ENCODE measurements around the gene MICALL2.

MICALL2 gene

GRCh38 chr7:1468203-1468602, 8.9 kb upstream of the MICALL2 start:
- no peaks in the 10 kb centered on the region for H3F3A ChIP-seq (ENCODE audit: control insufficient read depth, insufficient read depth)
- peaks cover 29% of the 10 kb centered on the region for H3K36me3 ChIP-seq (ENCODE audit: control insufficient read depth, low read length)
- no peak overlapping the region for H3K4me3 ChIP-seq (ENCODE audit: low read length)
- no peaks in the 10 kb centered on the region for H4K20me1 ChIP-seq (ENCODE audit: control insufficient read depth, insufficient read depth, low read depth, low read length)
- no peaks in the 10 kb centered on the region for H3K4me1 ChIP-seq (ENCODE audit: control insufficient read depth, low read length)
- no peak overlapping the region for H3K4me2 ChIP-seq (ENCODE audit: low read length)
- no peaks in the 10 kb centered on the region for H3K79me2 ChIP-seq (ENCODE audit: control insufficient read depth, low read length)
- no peaks in the 10 kb centered on the region for H3K27me3 ChIP-seq (ENCODE audit: control insufficient read depth, low read length)
- no peak overlapping the region for H3K27ac ChIP-seq (ENCODE audit: low read depth, low read length)
- TF ChIP-seq EZH2phosphoT487 (IDR thresholded peaks at IDR 0.05; ENCODE audit: borderline replicate concordance, low read length) (no peak), CTCF (IDR thresholded peaks at IDR 0.05; ENCODE audit: low read depth, low read length, poor library complexity, severe bottlenecking) (no peak)
- H3K9me2 ChIP-seq (replicated peaks; ENCODE audit: control insufficient read depth, low read length) = no peaks in the 10 kb centered on the region
- H3K9me3 ChIP-seq (ENCODE audit: control insufficient read depth, insufficient read depth, low read length) = no peaks in the 10 kb centered on the region

GRCh38 chr7:1466524-1467271, 7.4 kb upstream of the MICALL2 start:
- Histone ChIP-seq H3K4me1 (ENCODE audit: control insufficient read depth, low read length) (no peaks in the 10 kb centered on the region), H3K9me2 (replicated peaks; ENCODE audit: control insufficient read depth, low read length) (no peaks in the 10 kb centered on the region), H4K20me1 (ENCODE audit: control insufficient read depth, insufficient read depth, low read depth, low read length) (no peaks in the 10 kb centered on the region), H3K4me3 (ENCODE audit: low read length) (no peak overlapping the region), H3K4me2 (ENCODE audit: low read length) (no peak overlapping the region), H3K27me3 (ENCODE audit: control insufficient read depth, low read length) (peaks cover 4% of the 10 kb centered on the region), H3F3A (ENCODE audit: control insufficient read depth, insufficient read depth) (0 out of 2 replicates have a peak, but pooled peaks cover 2% of the 10 kb centered on the region), H3K27ac (ENCODE audit: low read depth, low read length) (no peak overlapping the region), H3K9me3 (ENCODE audit: control insufficient read depth, insufficient read depth, low read length) (no peaks in the 10 kb centered on the region), H3K36me3 (ENCODE audit: control insufficient read depth, low read length) (peaks cover 18% of the 10 kb centered on the region), H3K79me2 (ENCODE audit: control insufficient read depth, low read length) (no peaks in the 10 kb centered on the region)
- TF ChIP-seq CTCF (IDR thresholded peaks at IDR 0.05; ENCODE audit: low read depth, low read length, poor library complexity, severe bottlenecking) = no peak
- no peak for TF ChIP-seq EZH2phosphoT487 (IDR thresholded peaks at IDR 0.05; ENCODE audit: borderline replicate concordance, low read length)

DNA sequence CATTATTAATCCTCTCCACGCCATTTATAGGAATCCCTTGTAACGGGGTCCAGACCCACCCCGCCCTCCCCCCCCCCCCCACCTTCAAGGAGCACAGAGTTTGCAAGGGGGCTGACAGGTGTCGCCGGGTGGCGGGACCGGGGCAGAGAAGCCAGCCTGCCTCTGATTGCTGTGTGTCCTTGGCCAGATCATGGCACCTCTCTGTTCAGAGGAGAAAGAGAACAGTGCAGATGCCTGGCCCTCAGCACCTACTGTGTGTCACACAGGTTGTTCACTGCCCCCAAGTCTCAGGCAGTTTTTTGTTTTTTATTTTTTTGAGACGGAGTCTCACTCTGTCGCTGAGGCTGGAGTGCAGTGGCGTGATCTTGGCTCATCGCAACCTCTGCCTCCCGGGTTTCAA, 5.4 kb upstream of the MICALL2 start:
- H3K9me2 ChIP-seq (replicated peaks; ENCODE audit: control insufficient read depth, low read length) = no peaks in the 10 kb centered on the region
- H3K27ac ChIP-seq (ENCODE audit: low read depth, low read length) = no peak overlapping the region

More for the DNA sequence above, 5.4 kb upstream of the MICALL2 start:
- Histone ChIP-seq H3K4me3 (ENCODE audit: low read length) (no peak overlapping the region), H4K20me1 (ENCODE audit: control insufficient read depth, insufficient read depth, low read depth, low read length) (no peaks in the 10 kb centered on the region), H3K27me3 (ENCODE audit: control insufficient read depth, low read length) (peaks cover 7% of the 10 kb centered on the region), H3K9me3 (ENCODE audit: control insufficient read depth, insufficient read depth, low read length) (no peaks in the 10 kb centered on the region), H3K79me2 (ENCODE audit: control insufficient read depth, low read length) (no peaks in the 10 kb centered on the region), H3F3A (ENCODE audit: control insufficient read depth, insufficient read depth) (0 out of 2 replicates have a peak, but pooled peaks cover 2% of the 10 kb centered on the region), H3K36me3 (ENCODE audit: control insufficient read depth, low read length) (peaks cover 3% of the 10 kb centered on the region; the same call in 1 of the 2 replicates), H3K4me2 (ENCODE audit: low read length) (no peak overlapping the region), H3K4me1 (ENCODE audit: control insufficient read depth, low read length) (peaks cover 4% of the 10 kb centered on the region; the same call in 1 of the 2 replicates)
- TF ChIP-seq EZH2phosphoT487 (IDR thresholded peaks at IDR 0.05; ENCODE audit: borderline replicate concordance, low read length) (no peak), CTCF (IDR thresholded peaks at IDR 0.05; ENCODE audit: low read depth, low read length, poor library complexity, severe bottlenecking) (no peak)
